SK-N-SH (cell line): ENCODE data around the gene MORF4L1. TPM values are rescaled to one million over a fixed set of nuclear protein-coding genes. Genes with fewer than 3 reads are reported as not detected.

ENCODE experiments used
- CTCF ChIA-PET: fragments of 300-600, 350-600 bp; formaldehyde crosslinking; extraction: SDS; loops from one replicate; lab custom pipeline; 2021; lab: Yijun Ruan, JAX
- POLR2A ChIA-PET: fragments of 350-600 bp; sonication (Branson Sonifier 250); formaldehyde crosslinking; extraction: SDS; loops from one replicate; lab custom pipeline; 2020; ENCODE audit warnings: antibody characterized with exemption, inconsistent platforms; lab: Yijun Ruan, JAX
- DNase-seq: peaks from one replicate; pipeline ENCODE4 v3.0.0; 2012
- H2AFZ ChIP-seq: fragments of 200-600 bp; sonication (generic); 2 replicates; pipeline ENCODE4 v1.8.1; 2016; ENCODE audit warnings: antibody characterized with exemption, mild to moderate bottlenecking, low read depth
- H3F3A ChIP-seq: fragments of 200-600 bp; sonication (generic); replicated peaks from 2 replicates; pipeline ENCODE3; 2016; ENCODE audit warnings: antibody characterized with exemption, mild to moderate bottlenecking; ENCODE audit not compliant: insufficient read depth
- H3K27ac ChIP-seq, 2 experiments: fragments of 200-500 bp in 1 of 2; fragments of 200-600 bp in 1 of 2; sonication (Bioruptor generic) in 1 of 2; sonication (generic), shearing (Covaris generic) in 1 of 2; 2 replicates each; pipeline versions ENCODE4 v1.5.1 to v1.6.1; 2014 to 2016; ENCODE audit warnings: low read depth in 2 of 2, inconsistent platforms in 1 of 2, low read length in 1 of 2, mild to moderate bottlenecking in 1 of 2, mixed read lengths in 1 of 2
- H3K27me3 ChIP-seq: fragments of 200-600 bp; sonication (generic), shearing (Covaris generic); 2 replicates; pipeline ENCODE4 v1.6.1; 2016; ENCODE audit warnings: mixed run types; ENCODE audit not compliant: insufficient read depth
- H3K36me3 ChIP-seq, 2 experiments: fragments of 200-500 bp in 1 of 2; fragments of 200-600 bp in 1 of 2; sonication (Bioruptor generic) in 1 of 2; sonication (generic) in 1 of 2; replicated peaks in 1 of 2; 2 replicates each; pipeline versions ENCODE3 to v1.5.1; 2014 to 2016; ENCODE audit warnings: low read length in 1 of 2, mild to moderate bottlenecking in 1 of 2; ENCODE audit not compliant: insufficient read depth in 2 of 2, control insufficient read depth in 1 of 2
- H3K4me1 ChIP-seq, 2 experiments: fragments of 200-500 bp in 1 of 2; fragments of 200-600 bp in 1 of 2; sonication (Bioruptor generic) in 1 of 2; sonication (generic), shearing (Covaris generic) in 1 of 2; 2 replicates each; pipeline versions ENCODE4 v1.5.1 to v1.6.1; 2014 to 2016; ENCODE audit warnings: low read depth in 1 of 2, low read length in 1 of 2, mixed run types in 1 of 2; ENCODE audit not compliant: insufficient read depth in 2 of 2, control insufficient read depth in 1 of 2
- H3K4me2 ChIP-seq: fragments of 200-600 bp; sonication (generic), shearing (Covaris generic); 2 replicates; pipeline ENCODE4 v1.6.1; 2017; ENCODE audit warnings: mixed run types
- H3K4me3 ChIP-seq, 2 experiments: fragments of 200-500 bp in 1 of 2; fragments of 200-600 bp in 1 of 2; sonication (Bioruptor generic) in 1 of 2; sonication (generic), shearing (Covaris generic) in 1 of 2; 2 replicates each; pipeline versions ENCODE4 v1.5.1 to v1.8.1; 2014 to 2016; ENCODE audit warnings: low read depth in 2 of 2, inconsistent platforms in 1 of 2, low read length in 1 of 2, mild to moderate bottlenecking in 1 of 2, mixed read lengths in 1 of 2, moderate library complexity in 1 of 2
- H3K79me2 ChIP-seq: fragments of 200-600 bp; sonication (generic); 2 replicates; pipeline ENCODE4 v1.8.1; 2017; ENCODE audit warnings: mild to moderate bottlenecking; ENCODE audit not compliant: insufficient read depth
- H3K9ac ChIP-seq: fragments of 200-600 bp; sonication (generic); 2 replicates; pipeline ENCODE4 v1.6.1; 2017; ENCODE audit warnings: mixed run types
- H3K9me2 ChIP-seq: fragments of 200-600 bp; sonication (generic); 2 replicates; pipeline ENCODE4 v1.6.1; 2017; ENCODE audit warnings: mixed run types
- H3K9me3 ChIP-seq: fragments of 200-600 bp; sonication (generic); 2 replicates; pipeline ENCODE4 v1.6.1; 2017; ENCODE audit warnings: mixed run types, mild to moderate bottlenecking, moderate library complexity
- H4K20me1 ChIP-seq: fragments of 200-600 bp; sonication (generic); 2 replicates; pipeline ENCODE4 v1.6.1; 2017; ENCODE audit warnings: mild to moderate bottlenecking, mixed run types; ENCODE audit not compliant: insufficient read depth
- EP300 ChIP-seq, 2 experiments: IDR thresholded peaks; 2 replicates each; pipeline versions ENCODE4 v1.4.0 to v1.6.1; 2012; ENCODE audit warnings: borderline replicate concordance in 1 of 2, low read depth in 1 of 2, low read length in 1 of 2
- FOSL2 ChIP-seq: IDR thresholded peaks from 2 replicates; pipeline ENCODE4 v1.4.0; 2012; ENCODE audit warnings: low read depth, mild to moderate bottlenecking, moderate library complexity, borderline replicate concordance
- GABPA ChIP-seq: IDR thresholded peaks from 2 replicates; pipeline ENCODE4 v1.4.0; 2012; ENCODE audit warnings: low read depth, mild to moderate bottlenecking
- GATA2 ChIP-seq: sonication (generic); formaldehyde crosslinking; IDR thresholded peaks from 2 replicates; pipeline ENCODE4 v1.5.0; 2020; ENCODE audit warnings: mild to moderate bottlenecking, missing genetic modification reagents
- JUND ChIP-seq: IDR thresholded peaks from 2 replicates; pipeline ENCODE4 v1.4.0; 2012
- MAX ChIP-seq: IDR thresholded peaks from 2 replicates; pipeline ENCODE4 v1.4.0; 2012; ENCODE audit warnings: low read depth
- MEF2A ChIP-seq: IDR thresholded peaks from 2 replicates; pipeline ENCODE4 v1.4.0; 2012; ENCODE audit warnings: low read depth, borderline replicate concordance
- MXI1 ChIP-seq: IDR thresholded peaks from 2 replicates; pipeline ENCODE4 v1.6.1; 2012; ENCODE audit warnings: mild to moderate bottlenecking, low read depth, low read length, improper control_type of control experiment
- NFIC ChIP-seq: IDR thresholded peaks from 2 replicates; pipeline ENCODE4 v1.4.0; 2012; ENCODE audit warnings: borderline replicate concordance
- PBX3 ChIP-seq: IDR thresholded peaks from 2 replicates; pipeline ENCODE4; 2012
- REST ChIP-seq: IDR thresholded peaks from 2 replicates; pipeline ENCODE4 v1.6.1; 2012; ENCODE audit warnings: mild to moderate bottlenecking, low read depth, low read length, moderate library complexity
- RXRA ChIP-seq: IDR thresholded peaks from 2 replicates; pipeline ENCODE4 v1.4.0; 2012; ENCODE audit warnings: low read depth, mild to moderate bottlenecking, borderline replicate concordance
- SIN3A ChIP-seq: IDR thresholded peaks from 2 replicates; pipeline ENCODE4 v1.6.1; 2012; ENCODE audit warnings: low read depth, mild to moderate bottlenecking, low read length, moderate library complexity, borderline replicate concordance
- TAF1 ChIP-seq: IDR thresholded peaks from 2 replicates; pipeline ENCODE4 v1.6.1; 2012; ENCODE audit warnings: low read depth, mild to moderate bottlenecking, low read length, moderate library complexity, borderline replicate concordance
- TCF12 ChIP-seq: IDR thresholded peaks from 2 replicates; pipeline ENCODE4 v1.4.0; 2012
- USF2 ChIP-seq: fragments of 150-350 bp; IDR thresholded peaks from 2 replicates; pipeline ENCODE4 v1.6.1; 2017; ENCODE audit warnings: antibody characterized with exemption, low read length, low read depth, borderline replicate concordance
- YY1 ChIP-seq: IDR thresholded peaks from 2 replicates; pipeline ENCODE4 v1.4.0; 2012; ENCODE audit warnings: low read depth, mild to moderate bottlenecking
- ZBTB33 ChIP-seq: IDR thresholded peaks from 2 replicates; pipeline ENCODE4 v1.4.0; 2012; ENCODE audit warnings: low read depth, borderline replicate concordance
- WGBS: methylation state at CpG from one replicate; pipeline ENCODE4 v1.1.6; 2017; ENCODE audit warnings: low lambda C conversion rate; 5-methylcytosine and 5-hydroxymethylcytosine counted together
- polyA plus RNA-seq, 3 experiments: library from polyadenylated mRNA; depleted of rRNA; stranded (reverse); fragments of >200 nt; gene quantifications; 2 replicates each; pipeline ENCODE4 v1.2.3, GENCODE V29; 2012

Gene MORF4L1
- polyA plus RNA-seq, 1 of the 3 experiments (the other 2 are of a cell fraction): 163 TPM

GRCh38 chr15:78930577-78931388, 58.1 kb downstream of the MORF4L1 start (continued):
- TF ChIP-seq YY1: no peak
- TF ChIP-seq PBX3: peak; percentile 48
- peak; percentile 61; the same call in 1 of the 2 replicates for TF ChIP-seq JUND
- no peak for TF ChIP-seq REST
- TF ChIP-seq MEF2A: no peak
- peak; percentile 81; the same call in 1 of the 2 replicates for TF ChIP-seq SIN3A
- TF ChIP-seq TCF12: peak; percentile 81

GRCh38 chr15:78931439-78932257, 59.0 kb downstream of the MORF4L1 start:
- peaks cover 0 to 7% of the 10 kb centered on the region in 2 experiments for H3K36me3 ChIP-seq
- POLR2A ChIA-PET: no interaction called here
- TF ChIP-seq ZBTB33: no peak
- no peak for TF ChIP-seq RXRA
- no peak for TF ChIP-seq MXI1
- no peak for TF ChIP-seq JUND
- no peak for TF ChIP-seq FOSL2
- no peak for TF ChIP-seq NFIC
- no peak for TF ChIP-seq EP300 (IDR thresholded peaks at IDR 0.05; ENCODE audit: borderline replicate concordance in 1 of 2, low read depth in 1 of 2, low read length in 1 of 2)
- no peak for TF ChIP-seq MAX
- TF ChIP-seq GABPA: no peak
- no peak for TF ChIP-seq TCF12
- TF ChIP-seq USF2: no peak
- TF ChIP-seq MEF2A: no peak
- TF ChIP-seq GATA2 (CRISPR knock-in tag): no peak
- TF ChIP-seq TAF1: no peak
- H3K9me2 ChIP-seq: no peaks in the 10 kb centered on the region
- H3K27ac ChIP-seq: peak overlapping the region in 1 of 2 experiments; percentile 82; a peak in 2 of 4 replicates
- no peak overlapping the region for H3K4me3 ChIP-seq
- CTCF ChIA-PET: interaction anchor here (0.8 to 4.7 kb wide), 4 partner anchors 22 to 253 kb away, joined by 3 to 18 read pairs (median 10); no protein-coding TSS in a partner anchor
- H2AFZ ChIP-seq: no peak overlapping the region
- H3K27me3 ChIP-seq: no peaks in the 10 kb centered on the region
- H3K9me3 ChIP-seq: no peaks in the 10 kb centered on the region
- no peaks in the 10 kb centered on the region for H3K79me2 ChIP-seq
- no peak overlapping the region for H3K9ac ChIP-seq
- peaks cover 3% of the 10 kb centered on the region; the same call in 1 of the 2 replicates for H4K20me1 ChIP-seq
- 89% methylated on average over 8 of the region's 21 CpGs for WGBS
- H3F3A ChIP-seq: no peaks in the 10 kb centered on the region
- peaks cover 8 to 31% of the 10 kb centered on the region in 2 experiments; a peak in 3 of 4 replicates for H3K4me1 ChIP-seq
- no peak for DNase-seq
- H3K4me2 ChIP-seq: peak overlapping the region; percentile 73; the same call in 1 of the 2 replicates
